ENCODE measurements around the gene PADI3. TPM values are rescaled to one million over a fixed set of nuclear protein-coding genes. Genes with fewer than 3 reads are reported as not detected.

Gene PADI3
- total RNA-seq = 3.3 TPM

GRCh38 chr1:17248781-17249180, at the start of gene PADI3:
PADI3 (plus strand) TSS chr1:17249098; CDS start chr1:17249138, 40 bp downstream.
- no peak for ATAC-seq

GRCh38 chr1:17199267-17200044, 49.4 kb upstream of the PADI3 start:
- no peak for ATAC-seq

DNA sequence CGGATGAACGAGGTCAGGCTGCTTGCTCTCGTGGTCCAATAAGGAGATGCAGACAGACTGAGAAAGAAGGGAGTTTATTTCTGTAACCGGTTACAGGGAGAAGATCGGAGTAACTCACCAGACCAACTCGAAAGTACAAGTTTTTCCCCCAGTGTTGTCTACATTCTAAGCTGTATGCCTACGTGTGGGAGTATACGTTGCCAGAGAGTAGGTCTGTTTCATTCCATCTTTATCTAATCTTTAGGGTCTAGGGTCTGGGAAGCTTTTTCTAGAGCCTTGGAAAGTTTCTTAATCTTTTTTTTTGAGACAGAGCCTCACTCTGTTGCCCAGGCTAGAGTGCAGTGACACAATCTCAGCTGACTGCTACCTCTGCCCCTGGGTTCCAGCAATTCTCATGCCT, 48.7 kb upstream of the PADI3 start:
- ATAC-seq = no peak

- no peak for ATAC-seq
Measured at GRCh38 chr1:17200756-17201155, 48.1 kb upstream of the PADI3 start.

DNA sequence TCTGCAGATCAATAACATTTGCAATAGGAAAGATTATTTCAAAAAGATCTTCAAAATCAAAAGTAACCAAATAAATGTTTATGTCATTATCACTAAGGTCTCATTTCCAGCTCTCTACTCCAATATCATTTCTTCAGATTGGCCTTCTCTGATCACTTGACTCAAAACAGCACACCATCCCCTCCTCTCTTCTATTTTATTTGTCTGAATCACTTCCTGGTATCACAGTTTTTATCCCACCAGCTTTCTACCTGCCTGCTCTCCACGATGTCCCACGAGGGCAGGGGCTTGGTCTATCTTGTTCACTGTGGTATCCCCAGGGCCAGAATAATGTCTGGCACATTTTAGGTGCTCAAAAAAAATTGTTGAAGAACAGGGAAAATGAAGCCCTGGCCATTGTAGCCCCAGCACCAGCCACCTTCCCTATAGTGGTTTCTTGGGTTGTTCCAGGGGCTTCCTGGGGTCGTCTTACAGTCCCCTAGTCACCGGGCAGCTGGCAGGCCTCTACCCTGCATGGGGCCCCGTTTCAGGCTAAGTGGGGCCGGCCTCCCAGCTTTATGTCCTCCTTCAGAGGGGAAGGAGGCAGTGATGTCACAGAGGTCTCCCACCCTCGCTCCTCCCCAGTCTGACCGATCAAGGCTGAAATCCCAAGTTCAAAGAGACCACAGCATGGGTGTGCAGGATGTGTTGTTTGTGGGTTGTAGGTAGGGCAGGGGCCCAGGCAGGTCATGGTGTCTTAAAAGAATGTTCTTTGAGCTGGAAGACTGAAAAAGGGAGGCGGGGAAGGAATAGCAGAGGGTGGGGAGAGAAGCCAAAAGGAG, 47.5 kb upstream of the PADI3 start:
- no peak for ATAC-seq

GRCh38 chr1:17204546-17205440, 44.1 kb upstream of the PADI3 start, which contains the start of gene PADI1:
PADI1 (plus strand) TSS chr1:17205128; CDS start chr1:17205218, 90 bp downstream.
- ATAC-seq = peak; percentile 80

GRCh38 chr1:17205652-17206051, 43.2 kb upstream of the PADI3 start:
- no peak for ATAC-seq

DNA sequence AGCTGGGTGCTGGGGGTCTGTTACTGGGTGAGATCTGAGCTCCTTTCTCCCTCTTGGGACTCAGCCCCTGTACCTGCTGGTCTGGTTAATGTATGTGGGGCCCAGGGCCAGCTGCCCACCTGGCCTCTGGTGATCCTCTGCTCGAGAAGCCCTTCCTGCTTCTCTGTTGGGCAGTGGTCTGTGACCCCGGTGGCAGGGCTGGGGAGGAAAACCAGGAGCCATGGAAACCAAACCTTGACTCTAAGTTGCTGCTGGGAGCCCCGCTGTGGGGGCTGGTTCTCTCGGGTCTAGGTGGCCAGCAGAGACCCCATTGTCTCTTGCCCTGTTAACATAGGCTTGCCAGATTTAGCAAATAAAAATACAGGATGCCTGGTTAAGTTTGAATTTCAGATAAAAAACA, 42.7 kb upstream of the PADI3 start:
- no peak for ATAC-seq

- ATAC-seq = no peak
Measured at GRCh38 chr1:17207046-17207445, 41.9 kb upstream of the PADI3 start.

GRCh38 chr1:17207540-17207939, 41.4 kb upstream of the PADI3 start:
- no peak for ATAC-seq

GRCh38 chr1:17207966-17208418, 40.9 kb upstream of the PADI3 start:
- ATAC-seq = peak; percentile 56

DNA sequence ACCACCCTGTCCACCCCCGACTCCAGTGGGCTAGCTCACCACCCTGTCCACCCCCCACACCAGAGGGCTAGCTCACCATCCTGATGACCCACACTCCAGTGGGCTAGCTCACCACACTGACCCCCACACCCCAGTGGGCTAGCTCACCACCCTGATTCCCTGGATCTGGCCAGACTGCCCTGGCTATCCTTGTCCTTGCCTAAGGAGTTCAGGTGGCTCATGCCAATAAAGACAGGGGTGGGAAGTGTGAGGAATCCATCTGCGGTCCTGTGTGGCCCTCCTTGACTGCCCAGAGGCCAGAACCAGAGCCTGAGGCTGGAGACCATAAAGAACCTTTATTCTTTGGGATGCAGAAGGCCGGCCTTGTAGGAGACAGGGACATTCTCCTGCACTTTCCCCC, 40.4 kb upstream of the PADI3 start:
- ATAC-seq = no peak

- no peak for ATAC-seq
Measured at GRCh38 chr1:17209430-17209829, 39.5 kb upstream of the PADI3 start.

DNA sequence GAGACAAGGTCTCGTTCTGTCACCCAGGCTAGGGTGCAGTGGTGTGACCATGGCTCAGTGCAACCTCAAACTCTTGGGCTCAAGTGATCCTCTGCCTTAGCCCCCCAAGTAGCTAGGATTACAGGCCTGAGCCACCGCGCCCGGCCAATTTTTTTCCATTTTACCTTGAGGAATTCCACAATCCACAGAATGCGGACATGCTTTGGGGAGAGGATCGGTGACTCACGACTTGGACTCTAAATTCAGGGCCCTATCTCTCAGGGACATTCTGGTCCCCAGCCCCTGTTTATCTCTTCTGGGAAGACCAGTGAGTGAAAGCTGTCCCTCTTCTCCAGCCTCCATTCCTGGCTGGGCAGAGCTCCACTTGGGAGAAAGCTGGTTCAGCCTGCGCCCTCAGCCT, 38.7 kb upstream of the PADI3 start:
- ATAC-seq = no peak

GRCh38 chr1:17211377-17211776, 37.5 kb upstream of the PADI3 start:
- no peak for ATAC-seq

- peak; percentile 4 for ATAC-seq
Measured at GRCh38 chr1:17212009-17212408, 36.9 kb upstream of the PADI3 start.

GRCh38 chr1:17212487-17213121, 36.3 kb upstream of the PADI3 start:
- ATAC-seq = no peak

DNA sequence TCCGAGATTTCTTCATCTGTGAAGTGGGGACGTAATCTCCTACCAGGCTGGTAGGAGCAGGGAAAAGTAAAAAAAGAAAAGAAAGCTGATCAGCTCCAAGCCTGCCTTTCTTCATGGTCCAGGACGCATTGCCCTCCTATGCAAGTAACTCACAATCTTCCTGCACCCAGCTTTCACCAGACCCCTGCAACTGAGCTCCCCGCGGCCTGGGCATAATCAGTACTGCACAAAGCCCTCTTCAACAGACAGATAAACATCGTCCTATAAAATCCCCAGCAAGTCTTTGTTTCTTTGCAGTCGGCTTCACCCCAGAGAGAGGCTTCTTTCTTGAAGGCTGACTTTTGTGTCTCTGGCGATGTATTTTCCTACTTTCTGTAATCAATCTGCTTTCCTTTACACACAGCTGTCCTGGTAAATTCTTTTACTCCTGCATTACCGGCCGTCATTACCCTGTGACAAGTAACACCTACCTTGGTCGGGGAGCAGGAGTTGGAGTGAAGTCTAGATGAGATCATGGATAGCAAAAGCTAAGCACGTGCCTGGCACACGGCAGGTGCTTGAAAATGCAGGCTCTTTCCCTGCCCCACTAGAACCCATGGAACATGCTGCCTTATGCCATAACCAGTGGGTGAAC, 35.6 kb upstream of the PADI3 start:
- no peak for ATAC-seq

DNA sequence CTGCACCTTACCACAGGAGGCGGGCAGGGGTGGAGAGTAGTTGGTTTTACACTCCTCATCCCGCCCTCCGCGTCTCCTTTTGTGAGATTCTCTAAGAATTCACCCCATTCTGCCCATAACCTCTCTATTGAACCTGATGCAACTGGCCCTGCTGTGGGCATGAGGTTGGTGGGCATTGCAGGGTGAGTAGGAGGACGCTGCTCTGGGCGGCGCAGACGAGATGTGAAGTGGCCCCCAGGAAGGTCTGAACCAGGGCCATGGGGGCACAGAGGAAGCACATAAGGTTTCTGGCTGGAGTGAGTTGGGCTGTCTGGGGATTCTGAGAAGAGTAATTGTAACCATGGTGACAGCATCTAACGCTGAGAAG, 35.1 kb upstream of the PADI3 start:
- no peak for ATAC-seq

DNA sequence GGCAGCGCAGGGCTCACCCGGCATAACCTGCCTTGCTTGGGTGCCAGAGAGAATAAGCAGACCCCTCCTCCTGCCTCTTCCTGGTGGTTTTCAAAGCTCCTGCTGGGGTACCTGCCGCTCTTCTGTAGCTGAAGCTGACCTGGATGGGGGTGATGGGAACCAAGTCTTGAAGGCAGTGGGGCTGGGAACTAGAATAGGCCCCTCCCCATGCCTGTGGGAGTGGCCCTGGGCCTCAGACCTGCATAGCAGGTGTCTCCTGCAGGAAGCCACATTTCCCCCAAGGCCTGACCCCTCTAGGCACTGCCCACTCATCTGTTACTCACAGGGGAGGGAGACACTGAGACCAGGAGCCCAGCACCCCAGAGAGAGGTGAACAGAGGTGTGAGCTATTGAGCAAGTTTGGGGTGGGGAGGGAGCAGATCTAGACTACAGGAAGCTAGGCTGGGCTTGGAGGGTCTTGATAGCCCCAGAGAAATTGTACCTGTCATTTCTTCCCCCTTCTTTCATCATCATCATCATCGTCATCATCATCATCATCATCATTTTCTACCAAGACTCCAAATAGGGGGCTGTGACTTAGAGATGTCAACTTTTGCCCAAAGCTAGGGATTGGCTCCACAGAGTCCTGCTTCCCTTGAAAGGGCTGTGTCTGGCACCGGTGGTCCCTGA, 33.9 kb upstream of the PADI3 start:
- peak; percentile 82 for ATAC-seq

DNA sequence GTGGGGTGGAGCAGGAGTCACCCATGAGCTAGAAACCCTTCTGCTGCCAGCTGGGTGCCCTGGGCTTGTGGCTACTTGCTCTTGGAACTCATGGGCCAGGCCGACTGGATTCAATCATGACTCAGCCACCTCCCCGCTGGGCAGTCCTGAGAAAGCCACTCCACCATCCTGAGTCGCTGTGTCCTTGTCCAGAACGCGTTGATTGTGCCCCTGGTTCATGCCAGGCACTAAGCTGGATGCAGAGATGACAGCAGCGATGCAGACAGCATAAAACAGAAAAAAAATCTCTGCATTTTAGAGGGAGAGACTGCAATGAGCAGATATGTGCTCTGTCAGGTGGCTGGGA, 33.4 kb upstream of the PADI3 start:
- peak; percentile 57 for ATAC-seq

All from esophagus mucosa (tissue), 1 donor.